C4-2B (cell line): ENCODE results near the gene CFC1.
"Not testable (repeated sequence)": the region's sequence is repeated elsewhere in the genome, so short reads cannot be mapped to it uniquely, and the experiment has no call there.

ENCODE experiments used
- CTCF ChIP-seq: fragments of 450-650 bp; conservative IDR thresholded peaks from 2 replicates; pipeline ENCODE4 v1.5.1; 2017; ENCODE audit warnings: mild to moderate bottlenecking
- ZFX ChIP-seq: fragments of 450-650 bp; IDR thresholded peaks from 2 replicates; pipeline ENCODE4 v1.6.1; 2017

- not testable (repeated sequence) for TF ChIP-seq CTCF, ZFX
Measured at GRCh38 chr2:130549475-130549874, 49.9 kb downstream of the CFC1 start.
